Measurements from ENCODE around the gene TRIM44. TPM values are rescaled to one million over a fixed set of nuclear protein-coding genes. Genes with fewer than 3 reads are reported as not detected.

The TRIM44 gene
- total and polyA plus RNA-seq, 4 donors, result 3.7 to 15.1 (median 10.4) TPM

DNA sequence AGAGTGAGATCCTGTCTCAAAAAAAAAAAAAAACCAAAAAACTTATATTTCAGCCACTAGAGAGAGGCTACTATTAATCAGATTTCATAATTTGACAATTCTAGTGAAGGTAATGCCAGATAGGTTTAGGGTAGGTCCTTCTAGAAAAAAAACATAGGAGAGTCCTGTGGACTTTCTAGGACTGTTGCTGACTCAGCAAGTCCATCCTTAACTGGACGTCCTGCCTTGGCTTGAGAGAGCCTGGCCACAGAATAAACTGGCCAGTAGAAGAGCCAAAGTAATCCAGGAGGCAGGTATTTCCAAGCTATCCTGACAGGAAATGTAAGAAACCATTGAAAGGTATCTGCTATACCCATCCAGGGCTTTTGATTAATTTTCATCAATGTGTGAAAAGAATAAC lies 64.6 kb downstream of the TRIM44 start (continued):
- no peak for TF ChIP-seq FOXA1 (IDR thresholded peaks at IDR 0.05)
- no peak for TF ChIP-seq NR2F2 (IDR thresholded peaks at IDR 0.05)
- TF ChIP-seq FOXA2 (IDR thresholded peaks at IDR 0.05), result no peak
- TF ChIP-seq, protein P1, sequence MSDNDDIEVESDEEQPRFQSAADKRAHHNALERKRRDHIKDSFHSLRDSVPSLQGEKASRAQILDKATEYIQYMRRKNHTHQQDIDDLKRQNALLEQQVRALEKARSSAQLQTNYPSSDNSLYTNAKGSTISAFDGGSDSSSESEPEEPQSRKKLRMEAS (IDR thresholded peaks at IDR 0.05), result no peak
- no peak for TF ChIP-seq SP1 (IDR thresholded peaks at IDR 0.05)
- TF ChIP-seq HNF4A (conservative IDR thresholded peaks at IDR 0.05), result no peak

GRCh38 chr11:35730254-35730653 lies 67.7 kb downstream of the TRIM44 start:
- H3K4me3 ChIP-seq (ENCODE audit: low read depth in 1 of 3, low read length in 3 of 3), result no peak overlapping the region
- H3K9me3 ChIP-seq (ENCODE audit: control insufficient read depth in 4 of 4, low read length in 3 of 4), result peaks cover 0 to 5% (median under 1%) of the 10 kb centered on the region in 4 donors
- peaks cover 0 to 14% (median 9%) of the 10 kb centered on the region in 4 donors for H3K36me3 ChIP-seq (ENCODE audit: control insufficient read depth in 4 of 4, insufficient read depth in 3 of 4, low read depth in 1 of 4, low read length in 3 of 4)
- H3K27me3 ChIP-seq (ENCODE audit: control insufficient read depth in 4 of 4, insufficient read depth in 4 of 4, low read length in 3 of 4), result no peaks in the 10 kb centered on the region
- H3K9ac ChIP-seq (ENCODE audit: low read depth in 1 of 2, low read length in 2 of 2), result no peak overlapping the region
- DNase-seq (ENCODE audit: low spot score), result no peak
- peaks cover 3 to 11% (median 9%) of the 10 kb centered on the region in 4 donors for H3K4me1 ChIP-seq (ENCODE audit: control insufficient read depth in 4 of 4, insufficient read depth in 4 of 4, low read length in 3 of 4)
- TF ChIP-seq EGR1 (IDR thresholded peaks at IDR 0.05; ENCODE audit: low read depth in 2 of 2), result no peak
- TF ChIP-seq YY1 (IDR thresholded peaks at IDR 0.05), result no peak
- TF ChIP-seq TAF1 (conservative IDR thresholded peaks at IDR 0.05), result no peak
- TF ChIP-seq ZBTB33 (IDR thresholded peaks at IDR 0.05), result no peak
- no peak for TF ChIP-seq FOXA2 (IDR thresholded peaks at IDR 0.05)
- no peak for TF ChIP-seq HNF4G (IDR thresholded peaks at IDR 0.05)
- TF ChIP-seq GABPA (IDR thresholded peaks at IDR 0.05 in 1 of 2, conservative IDR thresholded peaks at IDR 0.05 in 1 of 2), result no peak
- no peak for TF ChIP-seq JUND (IDR thresholded peaks at IDR 0.05)
- TF ChIP-seq SP1 (IDR thresholded peaks at IDR 0.05), result no peak
- no peak overlapping the region for H3K27ac ChIP-seq (ENCODE audit: low read depth in 1 of 2, low read length in 2 of 2)

- Histone ChIP-seq H3K9ac (ENCODE audit: low read depth in 1 of 2, low read length in 2 of 2) (no peak overlapping the region), H3K36me3 (ENCODE audit: control insufficient read depth in 4 of 4, insufficient read depth in 3 of 4, low read depth in 1 of 4, low read length in 3 of 4) (peaks cover 0 to 7% (median 2%) of the 10 kb centered on the region in 4 donors), H3K9me3 (ENCODE audit: control insufficient read depth in 4 of 4, low read length in 3 of 4) (peaks cover 0 to 5% (median under 1%) of the 10 kb centered on the region in 4 donors), H3K27ac (ENCODE audit: low read depth in 1 of 2, low read length in 2 of 2) (no peak overlapping the region), H3K4me3 (ENCODE audit: low read depth in 1 of 3, low read length in 3 of 3) (no peak overlapping the region), H3K4me1 (ENCODE audit: control insufficient read depth in 4 of 4, insufficient read depth in 4 of 4, low read length in 3 of 4) (peaks cover 5 to 28% (median 24%) of the 10 kb centered on the region in 4 donors), H3K27me3 (ENCODE audit: control insufficient read depth in 4 of 4, insufficient read depth in 4 of 4, low read length in 3 of 4) (no peaks in the 10 kb centered on the region)
- no peak for DNase-seq (ENCODE audit: low spot score)
- WGBS, result 47% methylated on average over 2 of the region's 2 CpGs
- TF ChIP-seq FOXA1 (IDR thresholded peaks at IDR 0.05) (no peak), RXRA (IDR thresholded peaks at IDR 0.05) (peak; percentile 33 to 81), GABPA (IDR thresholded peaks at IDR 0.05 in 1 of 2, conservative IDR thresholded peaks at IDR 0.05 in 1 of 2) (no peak), NR2F2 (IDR thresholded peaks at IDR 0.05) (no peak), RAD21 (IDR thresholded peaks at IDR 0.05) (peak in 1 of 2 donors; percentile 38), HNF4G (IDR thresholded peaks at IDR 0.05) (peak; percentile 85), SP1 (IDR thresholded peaks at IDR 0.05) (peak; percentile 71), HNF4A (conservative IDR thresholded peaks at IDR 0.05) (peak; percentile 60 to 90), YY1 (IDR thresholded peaks at IDR 0.05) (peak; percentile 23), EGR1 (IDR thresholded peaks at IDR 0.05; ENCODE audit: low read depth in 2 of 2) (no peak), TAF1 (conservative IDR thresholded peaks at IDR 0.05) (no peak), JUND (IDR thresholded peaks at IDR 0.05) (peak; percentile 22 to 55), CTCF (IDR thresholded peaks at IDR 0.05; ENCODE audit: low read depth, low read length, missing input control) (no peak), ZBTB33 (IDR thresholded peaks at IDR 0.05) (no peak), FOXA2 (IDR thresholded peaks at IDR 0.05) (no peak)
- TF ChIP-seq, protein P2, sequence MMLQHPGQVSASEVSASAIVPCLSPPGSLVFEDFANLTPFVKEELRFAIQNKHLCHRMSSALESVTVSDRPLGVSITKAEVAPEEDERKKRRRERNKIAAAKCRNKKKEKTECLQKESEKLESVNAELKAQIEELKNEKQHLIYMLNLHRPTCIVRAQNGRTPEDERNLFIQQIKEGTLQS (IDR thresholded peaks at IDR 0.05), result no peak
- TF ChIP-seq, protein P3, sequence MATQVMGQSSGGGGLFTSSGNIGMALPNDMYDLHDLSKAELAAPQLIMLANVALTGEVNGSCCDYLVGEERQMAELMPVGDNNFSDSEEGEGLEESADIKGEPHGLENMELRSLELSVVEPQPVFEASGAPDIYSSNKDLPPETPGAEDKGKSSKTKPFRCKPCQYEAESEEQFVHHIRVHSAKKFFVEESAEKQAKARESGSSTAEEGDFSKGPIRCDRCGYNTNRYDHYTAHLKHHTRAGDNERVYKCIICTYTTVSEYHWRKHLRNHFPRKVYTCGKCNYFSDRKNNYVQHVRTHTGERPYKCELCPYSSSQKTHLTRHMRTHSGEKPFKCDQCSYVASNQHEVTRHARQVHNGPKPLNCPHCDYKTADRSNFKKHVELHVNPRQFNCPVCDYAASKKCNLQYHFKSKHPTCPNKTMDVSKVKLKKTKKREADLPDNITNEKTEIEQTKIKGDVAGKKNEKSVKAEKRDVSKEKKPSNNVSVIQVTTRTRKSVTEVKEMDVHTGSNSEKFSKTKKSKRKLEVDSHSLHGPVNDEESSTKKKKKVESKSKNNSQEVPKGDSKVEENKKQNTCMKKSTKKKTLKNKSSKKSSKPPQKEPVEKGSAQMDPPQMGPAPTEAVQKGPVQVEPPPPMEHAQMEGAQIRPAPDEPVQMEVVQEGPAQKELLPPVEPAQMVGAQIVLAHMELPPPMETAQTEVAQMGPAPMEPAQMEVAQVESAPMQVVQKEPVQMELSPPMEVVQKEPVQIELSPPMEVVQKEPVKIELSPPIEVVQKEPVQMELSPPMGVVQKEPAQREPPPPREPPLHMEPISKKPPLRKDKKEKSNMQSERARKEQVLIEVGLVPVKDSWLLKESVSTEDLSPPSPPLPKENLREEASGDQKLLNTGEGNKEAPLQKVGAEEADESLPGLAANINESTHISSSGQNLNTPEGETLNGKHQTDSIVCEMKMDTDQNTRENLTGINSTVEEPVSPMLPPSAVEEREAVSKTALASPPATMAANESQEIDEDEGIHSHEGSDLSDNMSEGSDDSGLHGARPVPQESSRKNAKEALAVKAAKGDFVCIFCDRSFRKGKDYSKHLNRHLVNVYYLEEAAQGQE (IDR thresholded peaks at IDR 0.05), result no peak
- TF ChIP-seq, protein P1 (IDR thresholded peaks at IDR 0.05), result no peak
Measured at GRCh38 chr11:35734669-35735410, 72.3 kb downstream of the TRIM44 start.
